Measurements from ENCODE around the gene CDKN1C.

The CDKN1C gene

GRCh38 chr11:2867142-2867541 lies 18.4 kb downstream of the CDKN1C start:
- DNase-seq = no peak

DNA sequence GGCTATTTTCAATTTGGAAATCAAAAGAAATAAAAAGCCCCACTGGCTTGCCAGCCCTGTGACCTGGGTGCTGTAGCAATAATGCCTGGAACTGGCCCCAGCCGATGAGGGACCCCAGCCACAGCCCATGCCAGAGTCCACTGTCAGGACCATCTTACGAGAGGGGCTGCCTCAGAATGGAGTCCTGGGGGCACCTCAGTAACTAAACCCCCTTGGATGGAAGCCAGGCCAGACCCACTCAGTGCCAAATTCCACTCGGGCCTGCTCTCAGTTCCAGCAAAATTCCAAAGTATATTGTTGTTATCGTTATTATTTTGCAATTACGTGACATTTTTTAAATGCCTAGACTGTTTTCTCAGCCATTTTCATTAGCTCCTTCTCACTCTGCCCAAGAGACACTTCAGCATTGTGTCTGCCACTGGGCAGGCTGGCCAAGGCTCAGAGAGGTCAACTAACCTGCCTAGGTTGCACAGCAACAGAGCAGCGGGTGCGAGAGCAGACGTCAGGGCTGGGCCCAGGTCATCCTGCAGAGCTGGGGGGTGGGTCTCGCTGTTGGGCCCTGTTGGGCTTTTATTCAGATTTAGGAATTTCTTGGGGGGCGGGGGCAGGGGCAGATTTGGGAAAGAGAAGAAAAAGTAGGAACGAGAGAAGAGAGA lies 19.5 kb downstream of the CDKN1C start:
- no peak for DNase-seq

- no peak for DNase-seq
Observed at GRCh38 chr11:2864901-2865300, 20.7 kb downstream of the CDKN1C start.

GRCh38 chr11:2863276-2863618 lies 22.3 kb downstream of the CDKN1C start:
- DNase-seq = no peak

DNA sequence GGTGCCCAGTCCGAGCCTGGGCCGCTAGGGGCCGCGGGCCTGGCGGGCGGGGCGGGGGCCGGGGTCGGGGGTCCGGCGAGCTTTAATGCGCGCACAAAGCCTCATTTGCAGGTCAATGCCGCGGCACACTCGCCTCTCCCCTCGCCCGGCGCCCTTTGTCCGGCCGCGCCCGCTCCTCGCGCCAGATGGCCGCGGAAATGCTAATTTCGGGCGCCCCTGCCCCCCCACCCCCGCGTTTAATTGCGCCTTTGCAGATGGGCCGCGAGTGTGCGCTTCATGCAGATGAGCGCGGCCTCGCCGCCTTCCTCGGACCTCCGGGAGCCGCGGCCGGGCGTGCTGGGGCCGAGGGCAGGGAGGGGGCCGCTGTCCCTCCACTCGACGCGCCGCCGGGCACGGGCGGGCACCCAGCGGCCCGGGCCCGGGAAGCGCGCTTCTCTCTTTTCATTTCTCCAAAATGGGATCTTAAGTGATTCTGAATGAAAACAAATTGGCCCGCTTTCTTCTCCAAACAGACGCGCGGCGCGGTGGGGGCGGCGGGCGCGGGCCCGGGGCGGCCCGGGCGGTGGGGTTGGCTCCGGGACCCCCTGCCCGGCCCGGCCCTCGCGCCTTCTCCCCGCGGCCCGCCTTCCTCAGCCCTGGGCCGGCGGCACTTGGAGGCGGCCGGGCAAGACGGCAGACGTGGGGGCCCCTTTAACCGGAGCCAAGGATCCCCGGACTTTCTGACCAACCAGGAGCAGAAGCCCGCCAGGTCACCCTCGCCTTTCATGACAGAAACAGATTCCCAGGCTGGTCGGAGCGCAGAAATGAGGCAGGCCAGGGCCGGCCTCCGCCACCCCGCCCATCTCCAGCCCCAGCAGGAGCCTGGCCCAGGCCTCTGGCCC lies 22.9 kb downstream of the CDKN1C start:
- DNase-seq = no peak

DNA sequence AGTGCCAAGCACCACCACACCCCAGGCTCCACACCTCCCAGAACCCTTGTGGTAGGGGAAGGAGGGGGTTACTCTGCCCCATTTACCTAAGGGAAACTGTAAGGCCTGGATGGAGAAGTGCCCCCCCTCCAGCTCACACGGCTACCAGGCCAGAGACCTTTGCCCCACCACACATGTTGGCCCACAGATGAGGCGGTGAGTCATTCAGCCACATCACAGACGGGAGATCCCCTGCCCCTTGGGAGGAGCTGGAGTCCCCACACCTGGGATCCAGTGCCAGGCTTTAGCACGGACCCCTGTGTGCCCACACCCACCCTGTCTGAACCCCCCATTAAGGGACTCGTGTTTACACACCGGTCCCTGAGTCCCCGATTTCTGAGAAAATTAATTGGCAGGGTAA lies 24.9 kb downstream of the CDKN1C start:
- DNase-seq = no peak

GRCh38 chr11:2859699-2860037 lies 25.9 kb downstream of the CDKN1C start:
- no peak for DNase-seq

GRCh38 chr11:2858995-2859698 lies 26.4 kb downstream of the CDKN1C start:
- no peak for DNase-seq

DNA sequence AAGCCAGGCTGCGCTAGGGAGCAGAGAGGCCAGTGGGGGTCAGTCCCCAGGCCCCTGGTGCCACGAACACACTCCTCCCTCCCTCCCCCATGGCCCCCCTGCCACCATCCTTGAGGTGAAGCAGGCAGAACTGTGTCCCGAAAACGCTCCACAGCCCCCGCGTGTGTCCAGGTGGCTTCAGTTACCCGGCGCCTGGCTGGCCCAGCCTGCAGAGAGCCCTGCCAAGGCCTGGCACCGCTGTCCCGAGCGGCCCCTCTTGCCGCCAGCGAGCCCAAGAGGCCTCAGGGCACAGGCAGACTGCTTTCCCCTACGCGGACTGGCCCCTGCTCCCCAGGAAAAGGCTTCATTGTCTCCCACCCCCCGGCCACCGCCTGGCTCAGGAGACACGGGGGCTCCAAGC lies 27.7 kb downstream of the CDKN1C start:
- DNase-seq = no peak

- no peak for DNase-seq
Observed at GRCh38 chr11:2857276-2857675, 28.3 kb downstream of the CDKN1C start.

GRCh38 chr11:2855162-2855561 lies 30.4 kb downstream of the CDKN1C start:
- no peak for DNase-seq

DNA sequence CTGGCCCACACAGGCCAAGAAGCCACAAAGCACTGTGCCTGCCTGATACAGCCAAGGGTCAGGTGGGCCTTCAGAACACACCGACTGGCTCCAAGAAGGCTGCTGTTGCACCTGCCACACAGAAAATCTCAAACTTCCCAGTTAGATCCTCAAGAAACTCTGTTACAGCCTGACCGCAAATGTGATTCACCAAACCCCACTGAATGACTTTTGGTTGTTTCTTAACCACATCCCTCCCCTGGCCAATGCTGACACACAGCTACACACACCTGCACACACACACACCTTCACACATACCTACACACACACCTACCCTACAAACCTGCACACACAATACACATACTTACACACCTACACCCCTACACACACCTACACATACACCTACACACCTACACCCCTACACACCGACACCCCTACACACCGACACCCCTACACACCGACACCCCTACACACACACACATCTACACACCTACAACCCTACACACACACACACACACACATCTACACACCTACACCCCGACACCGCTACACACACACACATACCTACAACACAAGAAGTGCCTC lies 31.5 kb downstream of the CDKN1C start:
- no peak for DNase-seq

GRCh38 chr11:2853401-2853800 lies 32.2 kb downstream of the CDKN1C start:
- DNase-seq = no peak

- no peak for DNase-seq
Observed at GRCh38 chr11:2849994-2850770, 35.4 kb downstream of the CDKN1C start.

DNA sequence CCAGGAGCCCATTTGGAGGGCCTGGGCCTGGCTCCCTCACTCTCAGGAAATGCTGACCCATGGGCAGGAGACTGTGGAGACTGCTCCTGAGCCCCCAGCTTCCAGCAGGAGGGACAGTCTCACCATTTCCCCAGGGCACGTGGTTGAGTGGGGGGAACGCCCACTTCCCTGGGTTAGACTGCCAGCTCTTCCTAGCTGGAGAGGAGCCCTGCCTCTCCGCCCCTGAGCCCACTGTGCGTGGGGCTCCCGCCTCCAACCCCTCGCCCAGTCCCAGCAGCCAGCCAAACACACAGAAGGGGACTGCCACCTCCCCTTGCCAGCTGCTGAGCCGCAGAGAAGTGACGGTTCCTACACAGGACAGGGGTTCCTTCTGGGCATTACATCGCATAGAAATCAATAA lies 37.1 kb downstream of the CDKN1C start:
- DNase-seq = no peak

DNA sequence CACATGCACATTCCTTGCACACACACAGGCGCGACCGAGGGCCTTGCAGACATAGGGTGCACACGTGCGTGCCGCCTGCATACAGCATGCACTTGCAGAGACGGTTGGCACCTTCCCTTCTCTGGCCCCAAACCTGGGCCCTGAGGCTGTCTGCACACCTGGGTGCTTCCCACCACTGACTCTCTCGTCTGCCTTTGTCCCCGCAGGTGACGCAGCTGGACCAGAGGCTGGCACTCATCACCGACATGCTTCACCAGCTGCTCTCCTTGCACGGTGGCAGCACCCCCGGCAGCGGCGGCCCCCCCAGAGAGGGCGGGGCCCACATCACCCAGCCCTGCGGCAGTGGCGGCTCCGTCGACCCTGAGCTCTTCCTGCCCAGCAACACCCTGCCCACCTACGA lies 38.0 kb downstream of the CDKN1C start:
- DNase-seq = peak; percentile 59

GRCh38 chr11:2846470-2846869 lies 39.1 kb downstream of the CDKN1C start:
- DNase-seq = no peak

- no peak for DNase-seq
Observed at GRCh38 chr11:2846056-2846455, 39.5 kb downstream of the CDKN1C start.

GRCh38 chr11:2844996-2845395 lies 40.6 kb downstream of the CDKN1C start:
- DNase-seq = no peak

- no peak for DNase-seq
Observed at GRCh38 chr11:2844116-2844842, 41.3 kb downstream of the CDKN1C start.

DNA sequence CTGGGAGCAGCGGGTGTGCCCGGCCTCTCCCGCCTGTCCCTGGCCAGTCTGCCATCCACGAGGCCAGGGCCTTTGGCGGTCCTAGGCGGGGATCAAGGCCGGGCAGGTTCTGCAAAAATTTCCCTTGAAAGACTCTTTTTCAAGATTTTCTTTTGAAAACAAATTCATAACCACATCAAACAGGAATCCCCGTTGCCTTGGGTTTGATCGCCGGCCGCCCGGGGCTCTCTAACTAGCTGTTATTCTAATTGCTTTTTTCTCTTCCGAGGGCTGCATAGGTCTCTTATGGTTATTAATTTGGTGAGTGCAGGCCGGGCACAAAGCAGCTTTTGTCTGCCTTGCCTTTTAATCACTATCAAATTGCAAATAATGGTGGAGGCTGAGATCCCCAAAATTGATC lies 42.0 kb downstream of the CDKN1C start:
- peak; percentile 30 for DNase-seq

DNA sequence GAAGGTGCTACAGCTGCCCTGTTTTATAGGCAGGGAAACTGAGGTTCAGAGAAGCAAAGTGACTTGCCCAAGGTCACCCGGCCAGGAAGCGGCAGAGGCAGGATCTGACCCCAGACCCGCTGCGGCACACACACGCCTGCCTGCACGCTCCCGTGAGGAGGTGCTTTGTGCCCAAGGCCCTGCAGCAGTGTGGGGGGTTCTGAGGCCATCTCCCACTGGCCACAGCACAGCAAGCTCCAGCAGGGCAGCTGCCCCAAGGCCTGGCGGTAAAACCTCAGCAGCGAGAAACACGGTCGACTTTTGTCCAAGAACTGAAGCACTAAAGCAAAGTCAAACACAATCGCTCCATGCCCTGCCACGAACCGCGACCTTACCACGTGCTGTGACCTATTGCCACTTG lies 42.7 kb downstream of the CDKN1C start:
- DNase-seq = no peak

Measured in NCI-H526 treated with DMSO at 0.1 percent for 48 hours (cell line).